Stimulated activated CD8-positive, alpha-beta memory T cell treated with anti-CD3 and anti-CD28 coated beads, Interleukin-2, amount 100 ng/mL, for 1 hour (primary cell): ENCODE results near the gene LZTS3.
"Not testable (repeated sequence)": the region's sequence is repeated elsewhere in the genome, so short reads cannot be mapped to it uniquely, and the experiment has no call there.

ENCODE experiments used
- DNase-seq, 2 donors: peaks; one replicate each; pipeline ENCODE4 v3.0.0-alpha.2; 2020; ENCODE audit warnings: low read depth in 2 of 2

LZTS3 gene

DNA sequence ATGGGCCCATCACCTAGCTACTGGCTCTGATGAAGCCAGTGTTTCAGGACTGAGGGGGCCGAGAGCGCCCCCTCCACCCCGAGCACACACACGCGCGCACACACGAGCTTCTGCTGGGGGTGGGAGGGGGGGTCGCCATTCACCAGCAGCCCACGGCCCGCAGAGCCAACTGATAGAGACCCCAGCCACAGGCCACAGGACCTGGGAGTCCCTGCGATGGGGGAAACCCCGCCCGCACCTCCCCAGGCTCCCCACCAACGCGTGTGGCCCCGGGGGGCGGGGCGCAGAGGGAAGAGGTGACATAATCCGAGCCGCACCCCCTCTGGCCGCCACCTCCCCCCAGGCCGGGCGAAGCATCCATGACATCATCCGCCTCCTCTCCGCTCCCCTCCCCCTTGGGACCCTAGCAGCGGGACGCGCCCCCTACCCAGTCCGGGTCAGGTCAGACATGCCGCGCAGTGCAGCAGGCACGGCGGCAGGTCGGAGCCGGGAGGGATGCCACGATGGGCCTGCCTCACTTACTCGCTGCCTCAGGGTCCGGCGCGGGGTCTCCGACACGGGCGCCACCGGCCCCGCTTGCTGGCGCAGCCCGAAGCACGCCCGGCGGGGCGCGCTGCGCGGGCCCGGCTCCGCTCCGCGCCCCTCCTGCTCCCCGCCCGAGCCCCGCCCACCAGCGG is at the start of gene LZTS3:
Gene LZTS3, minus strand, starts transcription at position 617 of the 677 bp plus-strand sequence. CDS start 6,386 bp downstream, outside the sequence.
- peak; percentile 74 to 78 for DNase-seq

DNA sequence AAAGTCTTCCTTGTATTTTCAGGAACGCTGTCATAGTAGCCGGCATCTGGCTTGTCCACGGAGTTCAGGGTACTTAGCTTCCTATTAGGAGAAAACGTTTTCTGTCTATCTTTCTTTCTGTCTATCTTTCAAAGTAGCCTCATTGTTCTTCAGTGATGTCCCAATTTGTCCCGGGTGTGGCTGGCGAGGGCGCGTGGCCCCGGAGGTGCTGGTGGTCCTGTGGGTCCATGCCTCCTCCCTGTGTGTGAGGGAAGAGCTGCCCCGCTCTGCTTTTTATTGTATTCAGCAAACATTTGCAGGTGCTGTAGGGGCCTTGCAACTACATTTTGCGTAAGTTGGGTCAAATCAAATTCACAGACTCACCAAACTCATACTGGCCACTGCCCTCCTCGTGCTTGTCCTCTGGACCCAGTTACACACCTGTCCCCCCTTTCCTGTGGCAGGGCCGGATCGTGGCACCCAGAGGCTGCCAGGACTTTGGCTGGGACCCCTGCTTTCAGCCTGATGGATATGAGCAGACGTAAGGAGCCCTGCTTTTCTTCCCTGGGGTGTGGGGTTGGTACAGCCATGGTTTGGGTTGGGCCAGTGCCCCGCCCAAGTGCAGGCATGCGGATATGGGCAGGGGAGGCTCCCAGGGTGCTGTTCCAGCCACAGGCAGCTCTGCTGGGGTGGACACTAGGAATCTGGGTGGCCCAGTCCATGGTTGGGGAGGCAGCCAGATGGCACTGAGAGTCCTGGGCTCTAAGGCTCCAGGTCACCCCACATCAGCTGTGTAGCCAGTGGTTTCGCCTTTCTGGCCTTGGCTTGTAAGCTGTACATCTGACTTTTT is 48.3 kb upstream of the LZTS3 start:
- no peak for DNase-seq

DNA sequence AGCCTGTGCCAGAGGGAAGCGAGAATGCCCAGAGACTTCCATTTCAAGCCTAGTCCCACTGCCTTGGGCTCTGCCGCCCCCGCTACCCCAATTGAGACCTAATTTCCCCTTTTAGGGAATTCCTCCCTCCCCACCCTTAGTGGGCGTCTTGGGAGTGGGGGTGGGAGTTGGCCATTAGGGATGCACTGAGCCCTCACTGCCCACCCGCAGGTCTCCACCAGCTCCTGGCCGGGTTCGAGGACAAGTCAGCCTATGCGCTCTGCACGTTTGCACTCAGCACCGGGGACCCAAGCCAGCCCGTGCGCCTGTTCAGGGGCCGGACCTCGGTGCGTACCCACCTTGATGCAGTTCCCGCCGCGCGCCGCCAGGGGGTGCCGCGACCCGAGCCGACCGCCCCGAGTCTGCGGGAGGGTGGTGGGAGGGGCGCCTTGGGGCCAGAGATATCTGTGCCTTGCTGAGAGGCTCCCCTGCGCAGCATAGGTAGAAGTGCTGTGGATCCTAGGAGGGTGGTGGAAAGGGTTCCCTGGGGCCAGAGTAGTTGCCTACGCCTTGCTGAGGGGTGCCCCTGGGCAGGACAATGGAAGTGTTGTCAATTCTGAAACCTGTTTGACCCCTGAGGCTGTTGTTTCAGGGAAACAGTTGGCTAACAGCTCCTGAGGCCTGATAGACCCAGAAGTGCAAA is 45.1 kb upstream of the LZTS3 start:
- peak; percentile 47 to 55 for DNase-seq

DNA sequence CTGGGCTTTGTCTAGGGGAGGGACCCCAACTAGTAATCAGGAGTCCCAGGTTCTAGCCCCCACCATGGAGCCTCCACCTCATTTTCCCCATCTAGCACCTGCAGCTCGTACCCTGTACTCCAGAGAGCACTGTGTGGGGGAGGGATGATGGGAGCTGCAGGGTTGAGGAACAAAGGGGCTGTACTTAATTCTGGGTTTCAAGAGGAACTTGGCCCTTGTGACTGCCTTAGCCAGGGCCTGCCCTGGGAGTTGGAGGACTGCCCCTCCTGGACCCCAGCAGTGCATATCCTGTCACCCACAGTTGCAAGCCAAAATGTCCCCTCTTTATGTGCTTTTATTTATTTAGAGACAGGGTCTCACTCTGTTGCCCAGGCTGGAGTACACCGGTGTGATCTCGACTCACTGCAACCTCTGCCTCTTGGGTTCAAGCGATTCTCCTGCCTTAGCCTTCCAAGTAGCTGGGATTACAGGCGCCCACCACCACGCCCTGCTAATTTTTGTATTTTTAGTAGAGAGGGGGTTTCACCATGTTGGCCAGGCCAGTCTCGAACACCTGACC is 42.1 kb upstream of the LZTS3 start:
- not testable (repeated sequence) for DNase-seq

- DNase-seq, result no peak
These were observed 39.9 kb upstream of the LZTS3 start for GRCh38 chr20:3213226-3213625.

- no peak for DNase-seq
These were observed 37.0 kb upstream of the LZTS3 start for GRCh38 chr20:3210346-3210745.

DNA sequence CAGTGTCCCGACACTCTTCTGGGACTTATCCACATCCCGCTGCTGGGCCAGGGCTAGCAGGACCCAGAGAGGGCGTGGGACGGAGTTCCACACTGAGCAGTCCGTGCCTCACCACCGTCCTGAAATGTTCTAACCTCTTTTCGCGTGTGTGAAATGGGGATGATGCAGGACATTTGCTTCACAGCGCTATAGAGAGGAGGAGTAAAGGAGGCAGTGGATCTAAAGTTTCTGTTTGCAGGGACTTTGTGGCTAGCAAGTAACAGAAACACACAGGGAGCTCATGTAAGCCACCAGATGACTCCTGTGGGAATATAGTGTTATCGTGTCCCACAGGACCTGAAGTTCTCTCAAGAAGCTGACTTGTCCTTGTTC is 36.6 kb upstream of the LZTS3 start:
- DNase-seq, result no peak

GRCh38 chr20:3209257-3209945 is 36.1 kb upstream of the LZTS3 start, which contains the start of gene ITPA:
Gene ITPA (plus strand): TSS chr20:3209498. CDS start chr20:3209552, 54 bp downstream.
- DNase-seq, result peak in 1 of 2 donors; percentile 26

GRCh38 chr20:3208786-3209256 is 35.5 kb upstream of the LZTS3 start:
- no peak for DNase-seq

- peak; percentile 83 for DNase-seq
These were observed 30.9 kb upstream of the LZTS3 start, which contains the start of gene DDRGK1 for GRCh38 chr20:3204124-3204794. Gene DDRGK1 (minus strand): TSS chr20:3204682. CDS start chr20:3204627, 55 bp downstream.

GRCh38 chr20:3203315-3204123 is 30.2 kb upstream of the LZTS3 start:
- DNase-seq, result no peak

GRCh38 chr20:3202965-3203314 is 29.6 kb upstream of the LZTS3 start:
- DNase-seq, result no peak

DNA sequence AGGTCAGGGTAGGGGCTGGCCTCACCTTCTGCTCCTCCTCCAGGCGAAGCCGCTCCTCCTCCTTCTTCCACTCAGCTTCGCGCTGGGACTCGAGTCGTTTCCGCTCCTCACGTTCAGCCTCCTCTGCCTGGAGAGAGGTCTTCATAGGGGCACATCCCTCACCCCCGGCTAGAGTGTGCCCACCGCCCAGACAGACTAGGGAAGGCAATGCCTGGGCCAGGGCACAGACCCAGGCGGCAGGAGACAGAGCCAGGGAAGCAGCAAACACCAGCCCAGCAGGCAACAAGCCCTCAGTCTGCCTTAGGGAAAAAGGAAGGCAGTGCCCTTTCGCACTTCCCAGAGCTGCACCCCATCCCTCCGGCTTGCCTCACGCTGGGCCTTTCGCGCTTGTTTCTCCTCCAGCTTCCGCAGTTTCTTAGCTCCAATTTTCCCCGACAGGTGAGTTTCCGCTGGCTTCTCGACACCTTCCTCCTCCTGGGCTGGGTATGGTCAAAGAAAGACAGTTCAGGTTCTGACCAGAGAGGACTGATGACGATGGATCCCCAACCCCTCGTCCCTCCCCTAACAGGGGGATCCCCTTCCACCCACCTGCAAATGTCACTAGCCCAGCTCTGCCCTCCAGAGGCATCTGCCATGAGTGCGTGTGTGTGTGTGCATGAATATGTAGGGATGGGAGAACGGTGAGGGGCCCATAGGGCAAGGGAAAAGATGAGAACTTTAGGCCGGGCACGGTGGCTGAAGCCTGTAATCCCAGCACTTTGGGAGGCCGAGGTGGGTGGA is 26.8 kb upstream of the LZTS3 start:
- DNase-seq, result no peak

- no peak for DNase-seq
These were observed 25.9 kb upstream of the LZTS3 start for GRCh38 chr20:3199206-3199605.

GRCh38 chr20:3195590-3196237 is 22.4 kb upstream of the LZTS3 start:
- no peak for DNase-seq

DNA sequence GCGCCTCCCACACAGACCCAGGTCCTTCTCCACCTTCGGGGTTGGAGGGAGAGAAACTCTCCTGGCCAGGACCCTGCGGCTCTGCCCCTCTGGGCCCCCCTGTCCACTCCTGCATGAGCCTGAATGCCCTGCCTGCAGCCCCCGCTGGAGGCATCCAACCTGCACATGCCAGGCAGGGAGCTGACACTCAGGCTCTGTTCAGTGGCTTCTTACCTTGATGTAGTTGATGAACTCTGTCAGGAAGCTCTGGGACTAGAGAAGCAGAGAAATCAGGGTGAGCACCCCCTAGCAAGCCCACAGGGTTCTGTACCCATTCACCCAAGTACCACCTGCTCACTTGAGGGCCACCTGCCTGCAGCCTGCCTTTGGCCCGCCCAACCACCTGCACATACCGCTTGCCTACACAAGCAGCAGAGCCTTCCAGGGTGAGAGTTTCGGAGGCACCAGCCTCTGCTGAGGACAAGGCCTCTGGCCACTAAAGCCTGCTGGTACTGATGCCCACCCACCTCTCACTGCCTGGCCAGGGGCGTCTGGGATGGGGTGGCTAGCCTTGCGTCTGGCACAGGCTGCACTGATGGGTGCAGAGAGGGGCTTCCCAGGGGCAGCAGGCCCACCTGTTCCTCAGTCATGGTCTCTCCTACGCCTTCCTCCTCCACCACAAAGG is 21.4 kb upstream of the LZTS3 start:
- no peak for DNase-seq

GRCh38 chr20:3193806-3194616 is 20.7 kb upstream of the LZTS3 start:
- DNase-seq, result no peak
